Stimulated activated CD4-positive, alpha-beta T cell treated with anti-CD3 and anti-CD28 coated beads, TNF-alpha, amount 100 ng/mL, for 4 hours (primary cell): Measurements from ENCODE around the gene POU4F1.

Experiments
- DNase-seq, 3 experiments: peaks; one replicate each; pipeline ENCODE4 v3.0.0-alpha.2; 2020; ENCODE audit warnings: low read depth in 3 of 3

The POU4F1 gene

DNA sequence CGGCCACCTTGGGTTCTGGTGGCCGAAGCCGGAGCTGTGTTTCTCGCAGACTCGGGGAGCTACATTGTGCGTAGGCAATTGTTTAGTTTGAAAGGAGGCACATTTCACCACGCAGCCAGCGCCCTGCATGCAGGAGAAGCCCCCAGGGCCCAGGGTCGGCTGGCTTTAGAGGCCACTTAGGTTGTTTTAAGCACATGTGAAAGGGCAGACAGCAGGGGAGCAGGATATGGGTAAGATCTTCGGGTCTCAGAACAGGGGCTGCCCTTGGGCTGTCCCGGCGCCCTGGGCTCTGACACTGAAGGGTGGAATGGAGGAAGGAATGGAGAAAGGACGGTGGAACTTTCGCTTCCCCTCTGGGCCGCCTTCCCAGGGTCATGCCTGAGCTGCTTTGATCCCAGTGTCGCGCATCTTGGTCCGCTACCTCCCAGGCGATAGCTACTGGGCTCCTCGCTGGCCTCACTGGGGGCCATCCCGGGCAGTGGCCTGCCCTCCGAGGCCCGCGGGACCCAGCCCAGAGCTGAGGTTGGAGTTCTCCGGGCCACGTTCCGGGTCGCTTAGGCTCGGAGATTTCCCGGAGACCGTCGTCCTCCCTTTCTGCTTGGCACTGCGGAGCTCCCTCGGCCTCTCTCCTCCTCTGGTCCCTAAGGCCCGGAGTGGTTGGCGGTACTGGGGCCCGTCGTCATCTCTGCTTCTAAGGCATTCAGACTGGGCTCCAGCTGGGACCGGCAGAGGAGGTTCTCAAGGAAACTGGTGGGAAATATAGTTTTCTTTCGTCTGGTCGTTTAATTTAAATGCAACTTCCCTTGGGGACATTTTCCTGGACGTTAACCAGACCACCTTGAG is 4.3 kb upstream of the POU4F1 start:
- DNase-seq = no peak

DNA sequence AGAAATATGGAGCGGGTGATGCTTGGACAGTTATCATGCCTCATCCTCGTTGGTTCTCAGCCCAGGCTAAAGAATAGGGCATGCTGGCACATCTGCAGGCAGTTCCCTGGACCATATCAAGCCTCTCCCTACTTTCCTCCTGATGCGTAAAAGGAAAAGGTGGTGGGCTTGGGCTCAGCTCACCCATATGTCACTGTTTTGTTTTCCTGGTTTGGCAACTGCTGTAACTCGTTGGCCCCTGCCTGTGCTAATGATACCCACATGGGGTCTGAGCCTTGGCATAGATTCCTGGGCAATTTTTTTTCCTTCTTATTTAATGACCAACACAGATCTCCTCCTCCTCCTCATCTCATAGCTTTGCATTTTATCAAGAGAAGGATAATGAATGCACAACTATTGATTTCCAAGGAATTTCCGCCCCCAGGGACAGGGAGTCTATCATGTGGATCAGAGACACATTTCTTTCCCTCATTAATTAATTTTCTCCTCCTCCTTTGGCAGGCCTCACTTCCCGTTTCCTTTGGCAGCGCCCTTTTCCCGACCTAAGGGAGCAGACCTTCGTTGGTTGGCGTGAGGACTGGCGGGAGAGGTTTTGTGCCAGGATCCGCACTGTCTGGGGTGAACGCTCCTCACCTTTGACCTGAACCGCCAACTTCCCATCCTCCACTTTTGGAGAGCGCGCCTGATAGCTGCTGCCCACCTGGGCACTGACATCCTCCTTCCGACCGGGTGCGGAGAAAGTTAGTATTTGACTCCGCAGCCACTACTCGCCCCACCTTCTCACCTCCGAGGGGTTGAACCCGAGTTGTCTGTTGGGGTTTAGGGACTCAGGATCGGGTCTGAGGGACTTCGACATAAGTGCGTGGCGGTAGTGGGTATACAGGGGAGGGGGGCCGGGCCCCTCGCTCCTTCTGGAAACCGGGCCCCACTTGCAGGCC is 3.4 kb upstream of the POU4F1 start:
- no peak for DNase-seq

- DNase-seq = no peak
Measured at GRCh38 chr13:78604782-78605611, 1.6 kb upstream of the POU4F1 start.

GRCh38 chr13:78602561-78603239 is 652 bp downstream of the POU4F1 start:
- DNase-seq = no peak

GRCh38 chr13:78601874-78602560 is 1.3 kb downstream of the POU4F1 start:
- DNase-seq = no peak

DNA sequence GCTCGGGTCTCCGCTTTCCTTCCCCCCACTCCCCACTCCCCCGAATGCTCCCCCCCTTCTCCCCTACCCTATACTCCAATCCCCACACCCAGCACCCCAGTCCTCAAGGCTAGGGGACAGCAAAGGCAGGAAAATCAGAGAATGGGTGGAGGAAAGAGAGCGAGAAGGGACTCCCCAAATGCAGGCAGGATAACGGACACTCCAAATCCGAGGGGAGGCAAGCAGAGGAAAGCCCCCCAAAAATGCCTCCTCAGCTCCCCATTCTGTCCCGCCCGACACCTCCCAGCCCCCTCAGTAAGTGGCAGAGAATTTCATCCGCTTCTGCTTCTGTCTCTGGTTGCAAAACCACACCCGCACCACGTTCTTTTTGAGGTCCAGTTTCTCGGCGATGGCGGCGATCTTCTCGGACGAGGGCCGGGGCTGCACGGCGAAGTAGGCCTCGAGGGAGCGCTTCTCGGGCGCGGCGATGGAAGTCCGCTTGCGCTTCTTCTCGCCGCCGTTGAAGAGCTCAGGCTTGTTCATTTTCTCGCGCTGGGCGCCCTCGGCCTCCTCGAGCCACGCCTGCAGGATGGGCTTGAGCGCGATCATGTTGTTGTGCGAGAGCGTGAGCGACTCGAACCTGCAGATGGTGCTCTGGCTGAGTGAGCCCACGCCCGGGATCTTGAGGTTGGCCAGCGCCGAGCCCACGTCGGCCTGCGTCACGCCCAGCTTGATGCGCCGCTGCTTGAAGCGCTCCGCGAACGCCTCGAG is 2.1 kb downstream of the POU4F1 start:
- DNase-seq = no peak

DNA sequence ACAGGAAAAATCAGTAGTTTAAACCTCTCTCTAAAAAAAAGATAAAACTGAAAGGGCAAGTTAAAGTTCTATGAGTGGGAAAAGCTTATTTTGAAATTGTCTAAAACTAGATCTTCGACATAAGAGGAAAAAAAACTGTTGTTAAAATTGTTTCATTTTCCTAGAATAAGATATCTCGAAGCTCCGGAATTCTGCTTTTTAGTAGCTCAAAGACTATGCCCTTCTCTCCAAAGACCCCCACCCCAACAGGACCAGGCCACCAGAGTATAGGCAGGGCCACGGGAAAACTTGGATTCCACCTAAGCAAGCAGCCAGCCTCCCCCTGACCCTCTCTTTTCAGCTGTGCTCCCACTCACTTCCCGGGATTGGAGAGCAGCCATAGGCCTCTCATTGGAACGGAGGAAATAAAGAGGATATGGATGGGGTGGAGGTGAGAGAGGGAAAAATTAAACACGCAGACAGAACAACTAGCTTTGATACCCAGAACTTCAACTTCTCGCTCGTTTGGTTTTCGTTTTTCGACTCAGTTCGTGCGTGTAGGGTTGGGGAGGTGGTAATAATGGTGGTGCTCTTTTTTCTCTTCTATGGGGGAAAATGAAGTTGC is 3.0 kb downstream of the POU4F1 start:
- DNase-seq = no peak

DNA sequence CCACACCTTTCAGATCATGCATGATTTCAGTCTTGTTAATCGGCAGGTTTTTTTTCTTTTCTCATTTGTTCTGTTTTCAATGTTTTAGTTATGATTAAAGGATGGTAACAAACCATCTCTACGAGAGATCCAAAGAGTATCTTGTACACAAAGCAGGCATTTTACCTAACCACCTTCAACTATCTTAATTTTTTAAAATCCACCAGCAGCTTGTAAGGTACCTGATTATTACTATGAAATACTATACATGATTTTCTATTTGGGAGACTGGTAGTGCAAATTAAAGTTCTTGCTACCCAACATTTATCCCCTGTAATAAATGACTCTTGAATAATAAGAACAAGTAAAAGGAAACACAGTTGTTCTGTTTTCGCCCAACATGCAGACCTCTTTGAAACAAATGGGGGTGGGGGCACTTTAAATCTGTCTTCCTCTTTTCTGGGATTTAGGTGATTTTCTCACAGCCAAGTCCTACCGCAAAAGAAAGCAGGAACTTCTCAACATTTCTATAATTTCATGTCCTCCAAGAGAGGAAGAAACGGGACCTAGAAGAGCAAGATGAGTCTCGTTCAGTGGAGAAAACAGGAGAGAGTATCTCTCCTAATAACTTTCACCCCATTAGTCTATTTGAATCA is 3.6 kb downstream of the POU4F1 start:
- DNase-seq = no peak

GRCh38 chr13:78598966-78599644 is 4.2 kb downstream of the POU4F1 start:
- no peak for DNase-seq

GRCh38 chr13:78598116-78598781 is 5.1 kb downstream of the POU4F1 start:
- no peak for DNase-seq

GRCh38 chr13:78597602-78597932 is 5.8 kb downstream of the POU4F1 start:
- DNase-seq = no peak

DNA sequence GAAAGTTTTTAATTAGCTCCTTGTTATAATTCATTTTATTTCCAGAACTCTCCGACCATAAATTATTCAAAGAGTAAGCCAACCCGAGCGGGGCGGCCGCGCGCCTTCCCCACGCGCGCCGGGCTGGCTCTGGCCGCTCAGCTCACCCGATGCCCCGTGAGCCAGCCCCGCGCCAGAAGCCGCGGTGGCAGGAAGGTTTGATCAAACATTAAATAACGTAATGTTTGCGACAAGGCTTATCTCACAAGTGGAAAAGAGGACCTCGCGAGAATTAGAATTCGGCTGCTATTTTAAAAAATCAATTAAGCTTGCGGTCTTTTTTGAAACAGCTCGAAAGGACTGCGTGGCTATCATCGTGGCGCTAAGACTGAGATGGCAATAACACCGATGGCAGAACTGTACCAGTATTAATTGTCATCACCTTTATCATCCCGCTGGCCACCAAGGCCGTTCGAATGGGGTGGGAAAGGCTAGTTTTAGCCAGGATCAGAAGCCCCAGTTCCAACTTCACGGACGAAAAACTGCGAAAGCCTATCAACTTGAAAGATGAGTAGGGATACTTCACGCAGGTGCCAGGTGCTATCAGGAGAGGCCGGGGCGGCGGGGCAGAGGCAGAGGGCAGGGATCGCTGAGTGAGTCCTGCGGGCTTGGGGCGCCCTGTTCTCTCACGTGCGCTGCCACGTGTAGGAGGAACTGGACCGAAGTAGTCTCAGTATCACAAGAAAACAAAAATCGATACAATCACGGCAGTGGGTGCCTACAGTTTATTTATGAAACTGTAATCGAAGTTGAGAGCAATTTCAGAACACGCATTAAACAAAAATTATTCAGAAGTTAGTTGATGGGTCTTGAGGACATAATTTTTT is 6.4 kb downstream of the POU4F1 start:
- no peak for DNase-seq

GRCh38 chr13:78596399-78596735 is 7.0 kb downstream of the POU4F1 start:
- DNase-seq = no peak

- DNase-seq = no peak
Measured at GRCh38 chr13:78595495-78596398, 7.6 kb downstream of the POU4F1 start.

DNA sequence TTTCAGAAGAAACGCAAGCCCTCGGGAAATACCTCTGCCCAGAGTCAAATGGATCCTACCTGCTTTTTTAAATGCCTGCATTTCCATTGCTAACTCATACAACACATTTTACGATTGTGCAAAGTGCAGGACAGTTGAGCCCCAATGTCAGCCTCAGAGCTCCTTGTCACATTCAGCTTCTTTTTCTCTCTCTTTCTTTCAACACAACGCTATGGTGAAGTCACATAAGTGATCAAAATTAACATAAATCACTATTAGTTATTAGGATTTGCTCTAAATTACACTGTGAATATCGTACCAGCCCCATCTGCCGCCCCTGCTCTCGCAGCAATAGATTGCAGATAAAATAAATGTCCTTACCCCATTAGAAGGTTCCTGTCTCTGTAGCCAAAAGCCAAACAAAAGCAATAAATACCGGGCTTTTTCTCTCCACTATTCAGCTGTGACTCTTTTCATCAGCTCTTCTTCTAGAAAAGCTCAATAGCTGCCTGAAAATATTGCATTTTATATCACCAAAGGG is 8.8 kb downstream of the POU4F1 start:
- DNase-seq = no peak
